ENCODE results near the gene MAPK10.

GRCh38 chr4:86026720-86027119 is 333.1 kb downstream of the MAPK10 start:
- TF ChIP-seq CTCF (IDR thresholded peaks at IDR 0.05) = no peak
- no peak for TF ChIP-seq POLR2AphosphoS5 (IDR thresholded peaks at IDR 0.05; ENCODE audit: insufficient read depth in 1 of 2, low read depth in 1 of 2)
